ENCODE data around the gene AS3MT.
A peak's percentile ranks its signal among the peaks of the same experiment; 100 is the strongest.
"Not testable (repeated sequence)": the region's sequence is repeated elsewhere in the genome, so short reads cannot be mapped to it uniquely, and the experiment has no call there.

Gene AS3MT, protein sequence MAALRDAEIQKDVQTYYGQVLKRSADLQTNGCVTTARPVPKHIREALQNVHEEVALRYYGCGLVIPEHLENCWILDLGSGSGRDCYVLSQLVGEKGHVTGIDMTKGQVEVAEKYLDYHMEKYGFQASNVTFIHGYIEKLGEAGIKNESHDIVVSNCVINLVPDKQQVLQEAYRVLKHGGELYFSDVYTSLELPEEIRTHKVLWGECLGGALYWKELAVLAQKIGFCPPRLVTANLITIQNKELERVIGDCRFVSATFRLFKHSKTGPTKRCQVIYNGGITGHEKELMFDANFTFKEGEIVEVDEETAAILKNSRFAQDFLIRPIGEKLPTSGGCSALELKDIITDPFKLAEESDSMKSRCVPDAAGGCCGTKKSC

DNA sequence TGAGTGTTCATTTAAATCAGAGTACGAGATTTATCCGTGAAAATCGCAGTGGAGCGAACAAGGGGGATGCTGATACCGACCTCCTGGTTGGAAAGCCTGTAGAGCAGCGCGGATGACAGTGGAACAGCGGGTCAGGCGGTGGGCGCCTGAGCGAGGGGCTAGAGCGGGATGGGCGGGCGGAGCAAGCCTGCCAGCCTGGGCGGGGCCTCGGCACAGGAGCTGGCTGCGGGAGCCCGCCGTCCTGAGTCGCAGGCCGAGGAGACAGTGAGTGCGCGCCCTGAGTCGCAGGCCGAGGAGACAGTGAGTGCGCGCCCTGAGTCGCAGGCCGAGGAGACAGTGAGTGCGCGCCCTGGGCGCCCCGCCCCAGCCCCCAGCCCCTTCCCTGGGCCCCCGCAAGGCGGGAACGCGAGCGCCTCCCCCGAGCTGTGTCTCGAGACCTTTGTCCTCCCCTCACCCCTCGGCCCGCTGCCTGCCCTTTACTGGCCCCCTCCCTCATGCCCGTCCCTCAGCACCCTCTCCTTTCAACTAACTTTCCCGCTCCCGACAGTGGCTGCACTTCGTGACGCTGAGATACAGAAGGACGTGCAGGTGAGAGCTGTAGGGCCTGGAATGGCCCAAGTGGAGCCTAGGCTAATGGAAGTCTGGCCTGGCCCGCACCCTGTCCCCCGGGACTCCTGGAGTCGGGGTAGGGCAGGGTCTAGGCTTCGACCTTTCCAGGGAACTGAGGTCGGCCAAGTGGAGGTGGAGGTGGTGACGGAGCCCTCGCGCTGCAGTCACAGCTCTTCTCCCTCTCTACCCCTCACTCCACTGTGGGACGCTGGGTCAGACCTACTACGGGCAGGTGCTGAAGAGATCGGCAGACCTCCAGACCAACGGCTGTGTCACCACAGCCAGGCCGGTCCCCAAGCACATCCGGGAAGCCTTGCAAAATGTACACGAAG lies at the start of gene AS3MT:
Gene AS3MT, plus strand, starts transcription at position 213 of the 941 bp plus-strand sequence. Its CDS starts 123 bp downstream, at position 336.
- no peak for DNase-seq

DNA sequence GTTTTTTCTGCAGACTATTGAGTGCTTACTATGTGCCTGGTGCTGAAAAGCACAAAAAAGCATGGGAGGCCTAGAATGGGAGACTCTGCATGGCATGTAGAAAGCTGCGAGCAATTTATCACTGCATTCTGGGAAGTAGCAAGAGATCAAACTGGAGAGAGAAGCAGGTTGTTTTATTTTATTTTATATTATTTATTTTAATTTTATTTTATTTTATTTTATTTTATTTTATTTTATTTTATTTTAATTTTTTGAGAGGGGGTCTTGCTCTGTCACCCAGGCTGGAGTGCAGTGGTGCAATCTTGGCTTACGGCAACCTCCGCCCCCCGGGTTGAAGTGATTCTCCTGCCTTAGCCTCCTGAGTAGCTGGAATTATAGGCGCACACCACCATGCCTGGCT lies 49.3 kb upstream of the AS3MT start:
- DNase-seq, result not testable (repeated sequence)

DNA sequence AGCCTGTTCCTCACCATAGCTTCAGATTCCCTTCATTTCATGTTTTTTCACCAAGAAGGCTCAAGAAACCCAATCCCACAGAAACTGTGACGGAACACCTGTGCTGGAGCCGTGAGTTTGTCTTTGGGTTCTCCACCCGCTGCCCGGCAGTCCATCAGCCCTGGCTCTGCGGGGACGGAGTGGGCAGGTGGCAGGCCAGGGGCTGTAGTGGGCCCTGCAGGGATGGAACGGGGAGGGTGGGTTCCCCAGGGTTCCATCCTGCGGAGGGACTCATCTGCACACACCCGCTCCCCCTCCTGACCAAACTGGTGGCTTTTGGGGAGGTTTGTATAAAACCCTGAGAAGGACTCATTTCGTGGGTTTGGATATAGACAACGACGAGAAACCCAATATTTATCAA lies 47.0 kb upstream of the AS3MT start:
- DNase-seq, result no peak

DNA sequence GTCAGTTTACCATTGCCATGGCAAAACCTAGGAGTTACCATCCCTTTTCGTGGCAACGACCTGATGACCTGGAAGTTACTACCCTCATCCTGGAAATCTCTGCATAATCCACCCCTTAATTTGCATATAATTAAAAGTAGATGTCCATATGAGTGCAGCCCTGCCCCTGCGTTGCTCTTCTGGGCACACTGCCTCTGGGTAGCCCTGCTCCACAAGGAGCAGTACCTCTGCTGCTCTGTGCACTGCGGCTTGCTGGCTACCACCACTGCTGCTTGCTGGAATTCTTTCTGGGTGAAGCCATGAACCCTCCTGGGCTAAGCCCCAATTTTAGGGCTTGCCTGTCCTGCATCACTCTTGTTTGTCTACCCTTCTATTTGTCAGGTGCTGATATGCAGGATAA lies 44.6 kb upstream of the AS3MT start:
- no peak for DNase-seq

DNA sequence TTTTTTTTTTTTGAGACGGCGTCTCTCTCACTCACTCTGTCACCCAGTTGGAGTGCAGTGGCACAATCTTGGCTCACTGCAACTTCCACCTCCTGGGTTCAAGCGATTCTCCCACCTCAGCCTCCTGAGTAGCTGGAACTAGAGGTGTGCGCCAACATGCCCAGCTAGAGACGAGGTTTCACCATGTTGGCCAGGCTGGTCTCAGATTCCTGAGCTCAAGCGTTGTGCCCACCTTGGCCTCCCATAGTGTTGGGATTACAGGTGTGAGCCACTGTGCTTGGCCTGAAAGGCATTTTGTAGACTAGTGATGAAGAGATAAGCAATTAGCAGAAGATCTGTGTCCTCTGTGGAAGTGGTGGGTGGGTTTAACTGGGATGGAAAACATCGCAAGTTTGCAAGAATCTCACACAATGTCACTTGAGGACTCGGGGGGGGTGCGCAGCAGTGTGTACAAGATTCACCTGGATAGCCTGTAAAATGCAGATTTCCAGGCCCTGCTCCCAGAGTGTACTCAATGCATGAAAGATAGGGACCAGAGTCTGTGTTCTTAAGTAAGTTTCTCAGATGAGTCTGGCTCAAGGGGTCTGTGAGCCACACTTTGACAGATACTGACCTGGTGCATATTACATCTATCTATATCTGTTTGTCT lies 43.0 kb upstream of the AS3MT start:
- DNase-seq, result no peak

DNA sequence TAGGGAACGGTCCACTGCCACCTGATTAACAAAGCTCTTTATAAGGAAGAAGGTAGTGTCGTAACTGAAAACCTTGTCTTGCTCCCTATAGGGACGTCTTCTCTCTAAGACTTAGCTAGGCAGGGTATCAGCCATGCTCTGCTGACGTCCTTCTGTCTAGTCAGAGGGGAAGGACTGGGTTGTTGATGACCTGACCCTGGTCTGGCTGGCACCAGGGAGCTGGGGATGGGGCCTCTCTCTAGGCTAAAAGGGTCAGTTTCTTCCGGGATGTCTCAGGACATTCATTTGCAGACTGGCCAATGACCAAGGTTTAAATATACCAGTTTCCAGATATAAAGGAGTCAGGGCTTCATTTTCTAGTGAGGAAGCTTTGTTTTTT lies 41.7 kb upstream of the AS3MT start:
- DNase-seq, result no peak

DNA sequence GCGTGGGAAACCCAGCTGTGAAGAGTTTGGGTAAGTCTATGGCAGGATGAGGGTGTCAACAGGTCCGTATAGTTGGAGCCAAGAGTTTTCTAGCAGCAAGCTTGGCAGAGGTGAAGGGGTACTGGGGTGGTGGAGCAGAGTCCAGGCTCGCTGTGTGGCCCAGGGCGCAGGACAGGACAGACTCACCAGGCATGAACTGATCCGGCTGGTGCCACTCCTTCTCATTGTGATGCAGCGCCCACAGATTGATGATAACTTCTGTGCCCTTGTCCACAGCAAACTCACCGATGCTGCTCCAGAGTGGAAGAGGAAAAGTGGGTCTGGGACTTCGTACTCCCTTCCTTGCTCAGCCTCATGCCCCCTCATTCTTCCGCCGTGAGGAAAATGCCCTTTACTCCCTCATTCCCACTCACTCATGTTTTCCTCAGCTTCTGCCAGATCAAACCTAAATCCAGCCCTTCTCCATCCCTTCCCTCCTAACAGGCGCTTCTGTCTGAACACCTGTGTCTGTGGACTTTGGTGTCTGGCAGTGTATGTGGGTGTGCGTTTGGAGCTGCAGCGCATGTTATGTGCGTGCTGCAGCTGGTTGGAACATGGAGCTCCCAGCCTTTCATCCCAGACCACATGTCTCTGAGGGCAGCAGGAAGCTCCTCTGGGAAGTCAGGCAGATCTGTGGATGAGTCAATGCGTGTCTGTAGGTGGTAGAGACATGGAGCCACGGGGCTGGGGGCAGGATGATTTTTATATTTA lies 37.8 kb upstream of the AS3MT start:
- no peak for DNase-seq

DNA sequence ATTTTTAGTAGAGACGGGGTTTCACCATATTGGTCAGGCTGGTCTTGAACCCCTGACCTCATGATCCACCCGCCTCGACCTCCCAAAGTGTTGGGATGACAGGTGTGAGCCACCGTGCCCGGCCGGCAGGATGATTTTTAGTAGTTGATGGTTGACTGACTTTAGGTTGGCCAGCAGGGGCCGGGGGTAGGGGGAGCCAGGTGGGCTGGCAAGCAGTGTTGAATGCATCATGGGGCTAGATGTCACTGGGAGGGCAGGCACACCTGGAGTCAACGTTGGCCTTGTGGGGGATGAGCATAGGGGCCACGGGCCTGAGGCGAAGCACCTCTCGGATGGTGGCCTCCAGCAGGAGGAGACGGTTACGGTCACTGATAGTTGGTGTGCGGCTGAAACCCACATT lies 37.0 kb upstream of the AS3MT start:
- no peak for DNase-seq

DNA sequence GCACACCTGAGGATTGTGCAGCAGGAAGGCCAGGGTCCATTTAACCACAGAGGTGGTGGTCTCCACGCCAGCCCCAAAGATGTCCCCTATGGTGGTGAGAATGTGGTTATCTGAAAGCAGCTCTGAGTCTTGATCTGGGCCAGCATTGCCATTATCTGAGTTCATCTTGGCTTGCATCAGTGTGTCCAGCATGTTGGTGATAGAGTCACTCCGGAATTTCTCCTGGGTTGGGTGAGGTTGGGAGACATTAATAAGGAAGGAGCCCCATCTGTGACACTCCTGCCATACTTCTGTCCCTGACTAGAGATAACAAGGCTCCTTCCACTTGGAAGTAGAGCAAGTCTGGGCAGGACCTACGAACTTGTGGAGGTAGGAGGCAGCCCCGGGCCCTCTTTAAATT lies 36.3 kb upstream of the AS3MT start:
- DNase-seq, result no peak

DNA sequence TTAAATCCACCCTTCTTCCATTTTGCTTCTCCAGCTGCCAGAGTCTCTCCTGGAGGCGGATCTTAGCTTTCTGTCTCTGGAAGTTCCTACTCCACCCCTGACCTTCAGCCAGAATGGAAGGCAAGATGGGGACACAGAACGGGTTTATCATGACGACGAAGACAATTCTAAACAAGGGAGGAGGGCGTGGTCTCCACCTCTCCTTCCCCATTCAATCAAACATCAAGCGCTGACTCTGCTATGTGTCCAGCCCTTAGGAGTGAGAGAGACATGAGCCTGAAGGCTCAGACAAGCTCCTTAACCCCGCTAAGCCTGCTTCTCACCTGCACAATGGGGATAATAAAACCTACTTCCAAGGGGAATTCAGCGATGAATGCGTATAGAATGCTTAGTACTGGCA lies 35.1 kb upstream of the AS3MT start:
- DNase-seq, result no peak

DNA sequence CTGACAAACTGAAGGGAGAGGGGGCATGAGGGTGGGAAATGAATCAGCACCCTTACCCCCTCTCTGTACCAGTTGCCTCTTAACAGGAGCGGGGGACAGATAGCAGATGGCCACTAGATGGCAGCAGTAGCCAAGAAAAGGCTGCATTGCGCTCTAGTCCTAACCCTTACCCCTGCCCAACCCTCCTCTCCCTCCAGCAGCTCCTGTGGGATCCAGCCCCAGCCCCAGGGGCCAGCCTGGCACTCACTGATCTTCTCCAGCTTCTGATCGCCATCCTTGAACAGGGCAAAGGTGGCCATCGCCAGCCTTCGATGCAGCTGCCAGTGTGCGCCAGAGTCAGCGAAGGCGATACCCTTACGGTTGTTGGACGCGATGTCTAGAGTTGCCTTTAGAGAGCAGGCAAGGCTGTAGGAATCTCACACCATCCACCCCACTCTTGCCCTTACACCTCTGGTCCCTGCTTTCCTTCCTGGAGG lies 34.2 kb upstream of the AS3MT start:
- peak; percentile 1 for DNase-seq

DNA sequence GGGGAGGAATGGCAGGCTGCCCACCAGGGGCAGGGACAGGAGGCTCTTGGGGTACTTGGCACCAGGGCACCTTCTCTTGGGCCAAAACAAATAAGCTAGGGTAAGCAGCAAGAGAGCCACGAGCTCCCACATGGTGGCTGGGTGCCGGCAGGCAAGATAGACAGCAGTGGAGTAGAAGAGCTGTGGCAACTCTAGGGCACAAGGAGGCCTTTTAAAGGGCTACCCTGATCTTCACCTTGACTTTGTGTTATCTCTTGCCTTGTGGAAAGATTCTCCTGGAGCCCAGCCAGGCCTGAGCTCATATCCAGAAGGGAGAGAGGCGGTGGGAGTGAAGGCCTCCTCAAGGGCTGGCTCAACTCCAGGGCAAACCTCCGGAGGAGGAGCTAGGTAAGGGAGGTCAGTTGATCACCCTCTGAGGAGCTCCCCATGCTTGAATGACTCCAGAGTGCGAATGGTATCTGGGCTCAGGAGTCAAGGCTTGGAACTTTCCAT lies 32.0 kb upstream of the AS3MT start, which contains the start of gene CYP17A1:
Gene CYP17A1, minus strand, starts transcription at position 184 of the 492 bp plus-strand sequence. Its CDS starts 52 bp downstream, at position 132.
- DNase-seq, result no peak

DNA sequence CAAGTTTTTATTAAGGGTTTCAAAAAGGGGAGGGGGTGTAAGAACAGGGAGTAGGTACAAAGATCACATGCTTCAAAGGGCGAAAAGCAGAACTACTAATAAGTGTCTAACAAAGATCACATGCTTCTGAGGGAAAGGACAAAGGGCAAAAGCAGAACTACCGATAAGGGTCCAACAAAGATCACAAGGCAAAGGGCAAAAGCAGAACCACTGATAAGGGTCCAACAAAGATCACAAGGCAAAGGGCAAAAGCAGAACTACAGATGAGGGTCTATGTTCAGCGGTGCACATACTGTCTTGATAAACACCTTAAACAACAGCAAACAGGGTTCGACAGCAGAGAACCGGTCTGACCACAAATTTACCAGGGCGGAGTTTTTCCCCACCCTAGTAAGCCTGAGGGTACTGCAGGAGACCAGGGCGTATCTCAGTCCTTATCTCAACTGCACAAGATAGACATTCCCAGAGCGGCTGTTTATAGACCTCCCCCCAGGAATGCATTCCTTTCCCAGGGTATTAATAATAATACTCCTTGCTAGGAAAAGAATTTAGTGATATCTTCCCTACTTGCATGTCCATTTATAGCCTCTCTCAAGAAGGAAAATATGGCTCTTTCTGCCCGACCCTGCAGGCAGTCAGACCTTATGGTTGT lies 30.9 kb upstream of the AS3MT start:
- DNase-seq, result not testable (repeated sequence)

DNA sequence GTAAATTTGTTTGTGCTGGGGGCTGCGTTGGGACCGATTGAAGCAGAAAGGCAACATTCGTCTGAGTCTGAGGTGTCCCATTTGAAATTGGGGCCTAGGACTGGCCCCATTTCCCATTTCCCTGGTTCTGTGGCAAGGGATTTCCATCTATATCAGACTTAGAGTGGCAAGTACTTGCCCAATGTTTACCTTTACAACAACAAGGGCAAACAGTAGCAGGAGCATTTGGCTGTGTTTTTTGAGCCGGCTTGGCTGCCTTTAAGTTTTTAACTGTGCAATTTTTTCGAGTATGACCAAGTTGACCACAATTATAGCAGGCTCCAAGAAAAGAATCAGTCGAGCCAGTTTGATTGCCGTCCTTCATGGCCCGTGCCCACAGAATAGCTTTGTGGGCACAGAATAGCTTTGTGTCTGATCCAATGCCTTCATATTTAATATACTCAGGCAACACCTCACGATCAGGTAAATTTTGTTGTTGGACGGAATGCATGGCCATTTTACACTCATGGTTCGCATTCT lies 27.4 kb upstream of the AS3MT start:
- no peak for DNase-seq

DNA sequence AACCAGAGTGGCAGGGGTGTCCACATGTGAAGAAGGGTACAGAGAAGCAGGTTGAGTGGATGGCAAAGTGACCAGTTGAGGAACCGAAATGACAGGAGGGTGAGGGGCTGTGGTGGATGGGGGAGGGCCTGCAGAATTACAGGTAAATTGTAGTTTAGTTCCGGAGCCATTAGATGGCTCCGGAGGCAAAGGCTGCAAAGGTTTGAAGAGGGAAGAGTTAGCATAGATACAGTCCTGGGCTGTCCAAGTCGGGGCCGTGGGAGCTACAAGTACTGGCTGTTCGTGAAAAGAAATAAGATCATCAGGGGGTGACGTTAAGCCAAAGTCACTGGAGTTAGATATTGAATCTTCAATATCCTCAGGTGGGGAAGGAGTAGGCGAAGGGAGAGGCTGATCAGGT lies 26.1 kb upstream of the AS3MT start:
- DNase-seq, result not testable (repeated sequence)

DNA sequence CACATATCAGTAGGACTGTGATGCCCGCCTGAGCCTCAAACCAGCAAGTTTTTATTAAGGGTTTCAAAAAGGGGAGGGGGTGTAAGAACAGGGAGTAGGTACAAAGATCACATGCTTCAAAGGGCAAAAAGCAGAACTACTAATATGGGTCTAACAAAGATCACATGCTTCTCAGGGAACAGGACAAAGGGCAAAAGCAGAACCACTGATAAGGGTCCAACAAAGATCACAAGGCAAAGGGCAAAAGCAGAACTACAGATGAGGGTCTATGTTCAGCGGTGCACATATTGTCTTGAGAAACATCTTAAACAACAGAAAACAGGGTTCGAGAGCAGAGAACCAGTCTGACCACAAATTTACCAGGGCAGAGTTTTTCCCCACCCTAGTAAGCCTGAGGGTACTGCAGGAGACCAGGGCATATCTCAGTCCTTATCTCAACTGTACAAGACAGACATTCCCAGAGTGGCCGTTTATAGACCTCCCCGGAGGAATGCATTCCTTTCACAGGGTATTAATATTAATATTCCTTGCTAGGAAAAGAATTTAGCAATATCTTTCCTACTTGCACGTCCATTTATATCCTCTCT lies 25.0 kb upstream of the AS3MT start:
- not testable (repeated sequence) for DNase-seq

DNA sequence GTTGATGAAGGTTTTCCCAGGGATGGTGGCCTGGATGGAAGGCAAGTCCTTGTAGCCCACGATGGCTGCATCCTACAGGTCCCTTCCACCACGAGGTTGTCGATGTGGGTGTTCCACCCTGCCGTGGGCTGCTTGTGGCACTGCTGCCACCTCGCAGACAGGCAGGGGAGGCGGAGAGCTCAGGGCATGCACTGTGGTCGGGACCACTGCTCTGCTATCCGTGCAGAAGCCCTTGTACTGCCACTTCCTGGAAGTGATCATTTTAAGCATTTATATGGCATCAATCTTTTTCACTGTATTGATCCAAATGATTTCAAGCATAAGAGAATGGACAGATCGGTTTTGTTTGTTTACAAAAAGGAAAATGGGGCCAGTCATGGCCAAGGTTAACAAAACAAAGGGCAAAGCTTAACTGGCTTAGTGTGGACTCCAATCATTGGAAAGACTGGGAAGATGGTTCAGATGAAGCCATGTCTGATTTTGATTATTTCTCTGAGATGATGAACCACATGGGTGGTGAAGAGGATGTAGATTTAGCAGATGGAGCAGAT lies 23.8 kb upstream of the AS3MT start:
- no peak for DNase-seq

DNA sequence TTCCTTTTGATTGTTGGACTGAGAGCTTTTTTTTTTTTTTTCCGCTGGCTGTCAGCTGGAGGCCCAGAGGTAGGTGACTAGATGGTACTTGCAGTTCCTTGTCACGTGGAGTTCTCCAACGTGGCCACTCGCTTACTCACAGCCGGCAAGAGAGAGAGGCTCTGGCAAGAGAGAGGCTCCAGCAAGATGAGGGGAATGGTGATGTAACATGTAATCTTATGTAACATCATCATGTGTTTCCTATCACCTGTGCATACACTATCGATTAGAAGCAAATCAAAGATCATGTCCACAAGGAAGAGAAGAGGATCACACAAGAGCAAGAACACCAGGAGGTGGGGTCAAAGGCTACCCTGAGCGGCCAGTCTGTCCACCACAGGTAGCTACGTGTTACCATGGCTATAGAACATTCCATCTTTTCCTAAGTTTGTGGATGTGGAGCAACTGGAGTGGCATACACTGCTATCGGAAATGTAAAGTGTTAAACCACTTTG lies 19.2 kb upstream of the AS3MT start:
- no peak for DNase-seq

DNA sequence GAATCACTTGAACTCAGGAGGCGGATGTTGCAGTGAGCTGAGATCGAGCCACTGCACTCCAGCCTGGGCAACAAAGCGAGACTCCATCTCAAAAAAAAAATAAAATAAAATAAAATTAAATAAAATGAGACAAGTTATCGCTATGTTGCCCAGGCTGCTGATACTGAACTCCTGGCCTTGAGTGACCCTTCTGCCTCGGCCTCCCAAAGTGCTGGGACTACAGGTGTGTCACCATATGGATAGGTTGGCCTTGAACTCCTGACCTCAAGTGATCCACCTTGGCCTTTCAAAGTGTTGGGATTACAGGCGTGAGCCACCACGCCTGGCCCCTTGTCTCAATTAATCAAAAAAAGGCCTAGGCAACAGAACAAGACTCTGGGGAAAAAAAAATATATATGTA lies 16.0 kb upstream of the AS3MT start:
- not testable (repeated sequence) for DNase-seq

DNA sequence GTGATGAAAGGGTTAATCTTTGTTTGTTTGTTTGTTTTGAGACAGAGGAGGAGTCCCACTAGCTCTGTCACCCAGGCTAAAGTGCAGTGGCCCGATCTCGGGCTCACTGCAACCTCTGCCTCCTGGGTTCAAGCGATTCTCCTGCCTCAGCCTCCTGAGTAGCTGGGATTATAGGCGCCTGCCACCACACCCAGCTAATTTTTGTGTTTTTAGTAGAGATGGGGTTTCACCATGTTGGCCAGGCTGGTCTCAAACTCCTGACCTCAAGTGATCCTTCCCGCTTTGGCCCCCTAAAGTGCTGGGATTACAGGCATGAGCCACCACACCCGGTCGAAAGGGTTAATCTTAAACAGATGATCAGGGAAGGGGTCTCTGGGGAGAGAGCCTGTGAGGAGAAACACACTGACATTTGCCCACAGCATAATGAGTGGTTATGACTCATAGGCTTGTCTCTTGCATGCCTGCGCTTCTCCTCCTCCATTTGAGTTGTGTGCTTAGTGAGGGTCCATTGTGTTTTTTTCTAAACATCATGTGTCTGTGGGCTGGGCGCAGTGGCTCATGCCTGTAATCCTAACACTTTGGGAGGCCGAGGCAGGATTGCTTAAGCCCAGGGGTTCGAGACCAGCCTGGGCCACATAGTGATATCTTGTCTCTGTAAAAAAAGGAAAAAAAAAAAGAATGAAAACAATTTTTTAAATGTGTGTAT lies 13.4 kb upstream of the AS3MT start:
- not testable (repeated sequence) for DNase-seq

All from GF-D8 (cell line).